HEK293T (cell line): Measurements from ENCODE around the gene PSMB9.

Source experiments
- BHLHE40 ChIP-seq: fragments of 450-650 bp; IDR thresholded peaks from 2 replicates; pipeline ENCODE4 v1.6.1; 2016; ENCODE audit warnings: mild to moderate bottlenecking, moderate library complexity, borderline replicate concordance
- CTBP1 ChIP-seq: fragments of 450-650 bp; IDR thresholded peaks from 2 replicates; pipeline ENCODE4 v1.6.1; 2016; ENCODE audit warnings: borderline replicate concordance
- ELF4 ChIP-seq: fragments of 450-650 bp; IDR thresholded peaks from 2 replicates; pipeline ENCODE4 v1.6.1; 2017; ENCODE audit warnings: antibody characterized with exemption
- HDGF ChIP-seq: fragments of 450-650 bp; IDR thresholded peaks from 2 replicates; pipeline ENCODE4 v1.6.1; 2017; ENCODE audit warnings: antibody characterized with exemption, borderline replicate concordance
- L3MBTL2 ChIP-seq: fragments of 450-650 bp; conservative IDR thresholded peaks from 2 replicates; pipeline ENCODE4 v1.6.1; 2016; ENCODE audit warnings: mild to moderate bottlenecking
- PKNOX1 ChIP-seq: fragments of 450-650 bp; IDR thresholded peaks from 2 replicates; pipeline ENCODE4 v1.6.1; 2016
- SP1 ChIP-seq: fragments of 450-650 bp; IDR thresholded peaks from 2 replicates; pipeline ENCODE4 v1.6.1; 2017
- TARDBP ChIP-seq: fragments of 450-650 bp; IDR thresholded peaks from 2 replicates; pipeline ENCODE4 v1.6.1; 2016
- ZNF384 ChIP-seq: fragments of 450-650 bp; IDR thresholded peaks from 2 replicates; pipeline ENCODE4 v1.6.1; 2016

- TF ChIP-seq ZNF384 (no peak), BHLHE40 (no peak), CTBP1 (no peak), HDGF (no peak), ELF4 (no peak), SP1 (no peak), L3MBTL2 (no peak), TARDBP (no peak), PKNOX1 (no peak)
These were observed 4.9 kb upstream of the PSMB9 start for GRCh38 chr6:32849126-32849525.
